Anterior cingulate cortex (tissue), 58 donors: Measurements from ENCODE around the gene F5.
A peak's percentile ranks its signal among the peaks of the same experiment; 100 is the strongest.

ENCODE experiments used
- DNase-seq, 58 donors: peaks; one replicate each; lab custom pipeline; 2025; lab: John Stamatoyannopoulos, UW

F5 gene

DNA sequence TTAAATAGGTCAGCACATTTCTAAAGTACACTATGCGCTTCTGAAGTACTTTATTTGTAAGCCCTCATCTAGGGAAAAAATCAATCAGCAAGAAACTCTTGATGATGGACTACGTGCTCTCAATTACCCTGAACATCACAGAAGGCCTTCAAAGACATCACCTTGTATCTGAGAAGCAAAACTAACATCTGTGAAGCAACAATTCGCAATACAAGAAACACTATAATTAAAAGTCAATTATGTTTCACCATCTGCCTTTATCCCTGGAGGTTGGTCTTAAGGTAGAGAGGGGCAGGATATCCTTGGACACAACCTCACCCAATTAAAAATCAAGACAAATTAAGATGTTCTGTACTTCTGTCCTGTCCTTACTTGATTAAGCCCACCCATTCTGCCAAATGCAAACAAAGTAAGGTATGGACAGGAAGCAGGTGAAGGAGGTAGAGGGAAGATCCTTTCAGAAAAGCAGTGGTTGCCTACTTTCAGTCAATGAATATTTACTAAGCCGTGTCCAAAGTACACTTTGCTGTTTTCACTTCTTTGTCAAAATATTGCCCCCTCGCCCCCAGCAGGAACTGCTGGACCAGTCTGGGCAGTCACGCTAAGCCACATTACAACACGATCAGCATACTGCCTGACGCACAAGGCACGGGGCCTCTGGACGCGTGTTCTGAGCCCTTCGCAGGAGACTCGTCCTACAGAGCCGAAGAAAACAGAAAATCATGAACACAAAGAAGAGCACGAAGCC lies 101.4 kb downstream of the F5 start:
- DNase-seq, result peak in 31 of 58 donors; percentile 9 to 72 (median 47)

DNA sequence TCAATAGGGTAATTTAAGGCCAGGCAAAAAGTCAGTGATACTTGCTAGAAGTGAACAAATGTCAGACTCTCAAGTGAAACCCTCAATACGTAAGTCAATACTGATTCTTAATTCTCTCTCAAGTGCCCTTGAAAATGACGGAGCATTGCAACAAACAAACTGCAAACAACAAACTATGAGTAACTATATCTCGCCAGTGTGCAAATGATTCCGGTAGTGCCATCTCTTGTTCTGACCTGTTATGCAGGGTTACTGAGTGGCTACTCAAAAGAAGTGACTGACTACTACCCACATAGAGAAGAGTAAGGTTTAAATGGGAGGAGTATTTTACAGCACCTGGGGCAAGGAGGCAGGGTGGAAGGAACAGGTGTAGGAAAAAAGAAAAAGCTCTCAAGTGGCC lies 102.2 kb downstream of the F5 start:
- DNase-seq, result no peak

DNA sequence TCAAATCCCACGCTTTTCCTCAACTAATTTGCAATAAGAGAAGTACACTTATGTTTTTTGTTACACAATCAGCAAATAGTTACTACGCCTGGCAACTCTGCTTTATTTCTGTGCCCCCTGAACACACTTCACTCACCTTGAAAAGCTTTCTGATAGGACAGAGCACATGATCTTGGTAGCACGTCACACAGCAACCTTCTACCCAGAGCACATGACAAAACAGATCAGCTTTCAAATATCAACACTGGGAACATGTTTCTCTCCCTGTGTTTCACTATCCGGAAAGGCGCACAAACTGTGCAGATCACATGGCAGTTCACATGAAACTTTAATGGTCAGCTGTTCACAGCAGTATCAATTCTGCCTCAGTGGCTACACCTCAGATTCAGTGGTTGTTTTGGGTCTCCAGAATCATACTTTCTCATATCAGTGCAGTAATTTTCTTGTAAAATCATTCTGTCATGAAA lies 102.7 kb downstream of the F5 start:
- peak in 8 of 58 donors; percentile 7 to 43 (median 10) for DNase-seq

DNA sequence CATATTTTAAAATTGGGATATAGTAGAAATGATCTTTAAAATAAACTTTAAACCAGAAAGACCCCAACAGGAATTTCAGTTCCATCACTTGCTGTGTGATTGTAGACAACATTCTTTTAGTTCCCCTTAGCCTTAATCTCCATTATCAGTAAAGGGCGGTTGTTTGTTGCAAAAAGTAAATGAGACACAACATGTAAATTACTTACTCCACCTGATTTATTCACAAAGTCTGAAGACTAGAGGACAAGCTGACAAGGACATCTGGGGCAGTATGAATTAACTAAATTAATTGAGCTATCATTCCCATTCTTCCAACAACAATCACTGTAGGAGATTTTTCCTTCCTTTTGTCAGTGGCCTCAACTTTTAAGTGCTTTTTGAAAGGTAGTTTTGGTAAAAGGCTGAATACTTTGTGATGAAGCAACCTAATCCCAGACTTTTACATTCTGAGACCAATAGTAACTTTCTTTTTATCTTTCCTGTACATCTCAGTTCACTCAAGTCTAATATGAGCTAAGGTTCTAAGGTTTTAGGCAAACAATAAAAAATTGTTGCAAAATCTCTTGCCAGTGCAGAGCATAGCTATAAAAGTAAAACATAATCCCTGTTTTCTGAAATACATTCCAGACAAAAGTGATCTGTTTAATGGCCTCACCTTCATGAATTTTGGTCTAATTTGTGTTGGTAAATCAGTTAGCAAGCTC lies 106.8 kb downstream of the F5 start:
- DNase-seq, result no peak

DNA sequence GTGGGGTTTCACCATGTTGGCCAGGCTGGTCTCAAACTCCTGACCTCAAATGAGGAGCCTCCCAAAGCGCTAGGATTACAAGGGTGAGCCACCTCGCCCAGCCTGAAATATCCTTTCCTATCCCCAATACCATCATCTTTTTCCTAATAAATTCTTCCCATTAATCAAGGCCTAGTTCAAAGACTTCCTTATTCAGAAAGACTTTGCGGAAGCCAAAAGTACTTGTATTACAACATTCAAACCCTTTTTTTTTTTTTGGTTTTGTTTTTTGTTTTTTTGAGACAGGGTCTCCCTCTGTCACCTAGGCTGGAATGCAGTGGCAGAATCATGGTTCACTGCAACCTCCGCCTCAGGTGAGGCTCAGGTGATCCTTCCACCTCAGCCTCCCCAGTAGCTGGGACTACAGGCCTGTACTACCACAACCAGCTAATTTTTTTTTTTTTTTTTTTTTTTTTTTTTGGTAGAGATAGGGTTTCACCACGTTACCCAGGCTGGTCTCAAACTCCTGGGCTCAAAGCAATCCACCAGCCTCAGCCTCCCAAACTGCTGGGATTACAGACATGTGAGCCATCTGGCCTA lies 108.1 kb downstream of the F5 start:
- DNase-seq, result no peak

DNA sequence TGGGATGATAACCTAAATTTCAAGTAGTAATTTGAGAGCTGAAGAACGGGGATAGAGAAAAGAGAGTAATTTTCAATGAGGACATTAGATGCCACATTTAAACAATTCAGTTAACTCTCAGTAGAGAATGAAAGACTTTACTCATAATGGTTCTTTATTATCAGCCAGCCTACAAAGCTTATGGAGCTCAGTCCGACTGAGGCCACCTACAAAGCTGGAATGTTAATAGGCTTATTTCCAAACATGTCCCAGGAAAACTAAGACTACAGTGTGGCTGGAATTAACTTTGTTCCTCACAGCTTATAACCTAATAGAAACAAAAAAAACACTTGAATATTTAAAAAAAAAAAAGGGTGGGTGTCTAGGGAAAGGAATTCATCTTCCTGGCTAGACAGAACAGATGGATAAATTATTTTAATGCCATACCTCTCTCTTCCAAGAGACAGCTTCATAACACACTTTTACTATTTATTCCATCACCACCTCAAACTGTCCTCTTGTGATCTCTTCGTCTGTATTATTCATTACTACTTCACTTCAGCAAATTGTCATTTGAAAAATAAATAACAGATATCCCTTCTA lies 110.4 kb downstream of the F5 start:
- no peak for DNase-seq

DNA sequence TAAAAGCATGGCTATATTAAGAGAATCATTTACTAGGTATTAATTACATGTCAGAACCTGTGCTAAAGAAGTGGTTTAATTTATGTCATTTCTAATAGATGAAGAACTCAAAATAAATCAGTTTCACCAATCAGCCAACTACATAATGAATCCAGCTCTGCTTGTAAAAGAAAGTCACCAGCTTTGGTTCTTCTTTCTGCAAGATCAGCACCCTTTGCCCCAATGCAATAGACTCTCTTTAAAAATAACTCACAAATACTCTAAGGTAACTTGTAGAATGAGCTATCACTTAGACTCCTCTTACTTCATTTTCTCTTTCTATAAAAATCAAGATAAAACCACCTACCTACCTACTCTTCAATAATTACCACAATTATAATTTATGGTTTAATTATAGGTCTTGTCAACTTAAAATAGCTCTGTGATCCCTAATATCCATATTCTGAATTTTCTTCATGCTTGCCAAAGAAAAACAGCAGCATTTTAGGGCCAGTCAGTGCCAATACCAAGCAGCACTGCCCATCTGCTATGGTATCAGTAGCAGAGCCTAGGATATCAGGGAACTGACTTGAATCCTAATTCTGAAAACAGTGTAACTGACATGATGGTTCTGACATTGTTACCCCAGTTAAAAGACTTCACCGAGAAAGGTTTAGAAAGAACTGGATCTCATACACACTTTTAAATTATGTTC lies 111.8 kb downstream of the F5 start:
- DNase-seq, result no peak

DNA sequence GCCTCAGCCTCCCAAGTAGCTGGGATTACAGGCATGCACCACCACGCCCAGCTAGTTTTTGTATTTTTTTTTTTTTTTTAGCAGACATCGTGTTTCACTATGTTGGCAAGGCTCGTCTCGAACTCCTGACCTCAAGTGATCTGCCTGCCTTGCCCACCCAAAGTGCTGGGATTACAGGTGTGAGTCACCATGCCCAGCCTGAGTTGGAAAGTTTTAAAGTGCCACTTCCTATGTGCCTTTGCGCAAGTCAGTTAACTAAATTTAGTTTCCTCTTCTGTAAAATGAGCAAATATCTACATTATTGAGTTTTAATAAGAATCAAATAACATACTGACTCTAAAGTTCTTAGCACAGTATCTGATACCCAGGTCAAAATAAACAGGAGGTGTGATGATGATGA lies 112.9 kb downstream of the F5 start:
- no peak for DNase-seq

DNA sequence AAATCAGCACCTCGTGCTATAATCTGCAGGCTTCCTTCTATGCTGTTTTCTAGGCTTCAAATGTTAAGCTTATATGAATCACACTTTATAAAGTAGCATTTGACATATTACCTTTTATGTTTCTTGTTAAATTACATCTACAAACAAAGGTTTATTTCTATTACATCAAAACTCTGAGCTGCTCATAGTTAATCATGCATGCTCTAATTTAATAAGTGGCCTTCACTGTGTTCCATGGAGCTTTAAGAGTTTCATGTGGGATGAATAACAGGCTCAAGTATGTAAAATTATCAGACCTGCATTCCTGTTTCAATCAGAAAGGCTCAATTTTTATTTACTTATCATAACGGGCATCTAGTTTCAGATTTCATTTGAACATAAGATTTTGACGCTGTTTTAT lies 113.5 kb downstream of the F5 start:
- no peak for DNase-seq

DNA sequence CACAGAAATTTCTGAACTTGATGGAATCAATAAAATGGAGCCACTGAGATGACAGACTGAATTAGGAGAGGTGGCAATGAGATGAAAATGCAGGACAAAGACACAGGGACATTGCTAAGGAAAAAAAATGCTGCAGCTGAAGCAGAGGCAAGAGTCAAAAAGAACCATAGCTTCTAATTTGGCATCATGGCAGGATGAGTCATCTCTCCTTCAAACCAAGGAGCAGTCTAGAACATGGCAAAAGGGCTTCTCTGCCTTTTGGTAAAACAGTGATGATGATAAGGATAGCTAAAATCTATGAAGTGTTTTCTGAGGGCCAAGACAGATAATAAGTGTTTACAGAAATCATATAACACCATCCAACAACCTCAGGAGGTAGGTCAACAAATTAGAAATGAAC lies 117.3 kb downstream of the F5 start:
- no peak for DNase-seq

DNA sequence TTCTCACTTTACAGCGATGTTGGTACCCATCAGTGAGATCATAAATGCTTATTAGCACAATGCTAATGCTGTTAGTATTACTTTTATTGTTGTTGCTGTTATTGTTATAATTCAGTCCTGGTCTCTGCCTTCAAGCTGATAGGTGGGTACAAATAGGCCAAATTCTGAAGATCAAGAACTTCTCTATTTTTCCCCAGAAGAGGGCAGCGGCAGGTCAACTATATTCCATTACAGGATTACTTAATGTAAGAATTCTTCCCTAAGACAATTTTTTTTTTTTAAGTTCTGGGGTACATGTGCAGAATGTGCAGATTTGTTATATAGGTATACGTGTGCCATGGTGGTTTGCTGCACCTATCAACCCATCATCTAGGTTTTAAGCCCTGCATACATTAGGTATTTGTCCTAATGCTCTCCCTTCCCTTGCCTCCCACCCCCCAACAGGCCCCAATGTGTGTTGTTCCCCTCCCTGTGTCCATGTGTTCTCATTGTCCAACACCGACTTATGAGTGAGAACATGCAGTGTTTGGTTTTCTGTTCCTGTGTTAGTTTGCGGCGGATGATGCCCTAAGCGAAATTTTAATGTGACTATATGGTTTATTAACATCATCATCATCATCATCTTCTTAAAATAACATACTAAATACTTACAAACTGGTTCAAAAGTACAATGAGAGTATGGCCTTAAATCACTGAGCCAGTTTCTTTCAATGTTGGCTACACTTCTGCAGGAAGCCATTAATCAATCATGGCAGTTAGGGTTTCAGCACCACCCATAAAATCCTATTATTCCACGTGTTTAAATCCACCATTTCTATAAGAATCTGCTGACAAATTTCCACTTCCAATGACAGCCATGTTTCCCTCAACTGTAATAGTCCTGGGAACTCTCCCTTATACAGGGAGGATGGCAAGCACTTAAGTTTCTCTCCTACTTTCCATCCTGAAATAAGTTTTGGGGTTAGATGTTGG lies 119.7 kb downstream of the F5 start:
- DNase-seq, result peak in 1 of 58 donors; percentile 20

DNA sequence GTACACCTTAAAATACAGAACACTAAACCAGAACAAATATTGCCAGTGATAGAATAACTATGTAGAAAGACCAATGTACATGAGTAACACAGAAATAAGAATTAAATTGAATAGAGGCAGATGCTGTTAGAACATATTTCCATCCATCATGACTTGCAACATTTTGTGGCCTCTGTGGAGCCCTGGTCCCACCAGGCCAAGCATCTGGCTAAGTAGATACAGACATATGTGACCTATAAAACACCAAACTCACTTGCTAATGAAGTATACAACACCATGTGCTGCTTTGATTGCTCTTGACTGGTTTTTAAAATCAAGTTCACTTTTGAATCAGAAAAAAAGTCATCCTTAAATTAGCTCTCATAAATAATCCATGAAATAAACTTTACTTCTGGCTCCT lies 121.0 kb downstream of the F5 start:
- no peak for DNase-seq
